ENCODE measurements around the gene RALGAPA2.

RALGAPA2 gene

DNA sequence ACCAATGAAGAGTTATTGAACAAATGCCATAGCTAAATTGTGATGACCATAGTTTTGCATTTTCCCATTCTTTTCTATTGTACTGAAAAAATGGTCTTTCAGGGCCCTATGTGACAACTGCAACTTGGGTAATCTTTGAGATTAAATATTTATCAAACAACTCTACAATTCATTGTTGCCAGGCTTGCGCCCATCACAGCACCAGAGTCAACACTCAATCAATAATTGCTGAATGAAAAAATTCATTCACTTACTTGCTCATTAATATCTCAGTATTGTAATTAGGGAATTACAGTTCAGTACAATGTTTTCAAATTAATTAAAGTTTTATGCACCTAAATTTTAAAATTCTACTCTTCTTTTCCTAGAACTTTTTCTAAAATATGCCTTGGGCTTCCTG lies 7.7 kb upstream of the RALGAPA2 start:
- DNase-seq (ENCODE audit: low read depth) = no peak

DNA sequence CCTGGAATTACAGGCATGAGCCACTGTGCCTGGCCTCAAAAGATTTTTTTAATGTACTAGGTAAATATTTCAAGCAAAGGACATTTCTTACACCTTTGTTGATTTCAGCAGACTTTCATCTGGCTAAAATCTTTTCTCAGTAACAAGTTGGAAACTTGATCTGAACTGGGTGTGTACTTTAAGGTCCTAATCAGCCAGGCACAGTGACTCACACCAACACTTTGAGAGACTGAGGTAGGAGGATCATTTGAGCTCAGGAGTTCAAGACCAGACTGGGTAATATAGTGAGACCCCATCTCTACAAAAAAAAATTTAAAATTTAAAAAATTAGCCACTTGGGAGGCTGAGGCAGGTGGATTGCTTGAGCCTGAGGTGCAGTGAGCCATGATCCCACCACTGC lies 7.0 kb upstream of the RALGAPA2 start:
- DNase-seq (ENCODE audit: low read depth) = no peak

GRCh38 chr20:20713244-20713765 lies 861 bp upstream of the RALGAPA2 start:
- no peak for DNase-seq (ENCODE audit: low read depth)

- DNase-seq (ENCODE audit: low read depth) = no peak
These were observed 405 bp downstream of the RALGAPA2 start for GRCh38 chr20:20712004-20712473.

GRCh38 chr20:20711413-20711812 lies 1.0 kb downstream of the RALGAPA2 start:
- no peak for DNase-seq (ENCODE audit: low read depth)

GRCh38 chr20:20710443-20711315 lies 1.8 kb downstream of the RALGAPA2 start:
- no peak for DNase-seq (ENCODE audit: low read depth)

- DNase-seq (ENCODE audit: low read depth) = no peak
These were observed 2.6 kb downstream of the RALGAPA2 start for GRCh38 chr20:20709887-20710286.

GRCh38 chr20:20706285-20706684 lies 6.2 kb downstream of the RALGAPA2 start:
- no peak for DNase-seq (ENCODE audit: low read depth)

GRCh38 chr20:20702330-20703245 lies 9.9 kb downstream of the RALGAPA2 start:
- DNase-seq (ENCODE audit: low read depth) = no peak

DNA sequence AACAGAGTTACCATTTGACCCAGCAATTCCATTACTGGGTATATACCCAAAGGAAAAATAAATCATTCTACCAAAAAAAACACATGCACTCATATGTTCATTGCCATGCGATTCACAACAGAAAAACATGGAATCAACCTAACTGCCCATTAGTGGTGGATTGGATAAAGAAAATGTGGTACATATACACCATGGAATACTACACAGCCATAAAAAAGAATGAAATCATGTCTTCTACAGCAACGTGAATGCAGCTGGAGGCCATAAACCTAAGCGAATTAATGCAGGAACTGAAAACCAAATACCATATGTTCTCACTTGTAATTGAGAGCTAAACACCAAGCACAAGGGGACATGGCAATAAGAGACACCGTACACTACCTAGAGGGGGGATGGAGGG lies 12.5 kb downstream of the RALGAPA2 start:
- no peak for DNase-seq (ENCODE audit: low read depth)

DNA sequence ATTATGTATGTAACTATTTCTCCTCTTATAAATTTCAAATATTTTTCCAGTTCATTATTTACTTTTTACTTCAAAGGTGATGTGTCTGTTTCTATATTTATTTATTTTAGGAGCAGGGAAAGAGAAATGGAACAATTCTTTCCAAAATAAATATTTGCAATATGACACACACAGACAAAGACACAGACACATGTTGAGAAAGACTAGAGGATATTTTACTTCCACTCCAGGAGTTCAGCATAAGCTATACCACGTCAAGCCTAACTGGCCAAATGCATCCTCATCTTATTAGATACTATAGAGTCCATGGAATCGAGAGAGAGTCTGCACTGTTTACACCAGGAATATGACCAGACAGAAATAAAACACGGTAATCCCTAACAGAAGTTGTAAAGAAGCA lies 13.3 kb downstream of the RALGAPA2 start:
- DNase-seq (ENCODE audit: low read depth) = no peak

GRCh38 chr20:20697325-20697845 lies 15.1 kb downstream of the RALGAPA2 start:
- no peak for DNase-seq (ENCODE audit: low read depth)

DNA sequence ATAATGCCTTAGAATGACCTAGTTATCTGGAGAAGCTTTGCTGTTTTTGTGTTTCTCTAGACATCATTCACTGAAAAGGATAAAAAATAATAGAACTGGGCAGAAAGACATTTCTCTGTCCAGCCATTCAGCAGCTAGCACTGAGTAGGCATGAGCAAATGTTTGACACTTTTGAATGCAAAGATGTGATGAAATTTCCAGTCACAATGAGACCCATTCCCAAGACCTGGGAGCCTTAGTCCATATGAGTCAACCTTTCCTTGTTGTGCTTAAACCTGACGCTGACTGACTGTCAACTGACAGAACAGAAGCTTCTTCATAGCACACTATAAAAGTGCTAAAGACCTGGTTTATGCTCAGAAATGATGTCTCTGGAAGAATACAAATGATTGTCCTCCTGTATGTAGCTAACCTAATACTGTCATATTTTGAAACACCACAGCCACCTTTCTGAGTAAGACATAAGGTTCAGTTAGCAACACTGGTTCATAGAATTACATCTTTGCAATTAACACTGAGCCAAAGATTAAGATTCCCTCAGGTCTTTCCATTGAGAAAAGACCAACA lies 17.1 kb downstream of the RALGAPA2 start:
- no peak for DNase-seq (ENCODE audit: low read depth)

GRCh38 chr20:20694591-20694990 lies 17.9 kb downstream of the RALGAPA2 start:
- no peak for DNase-seq (ENCODE audit: low read depth)

GRCh38 chr20:20692587-20692986 lies 19.9 kb downstream of the RALGAPA2 start:
- no peak for DNase-seq (ENCODE audit: low read depth)

DNA sequence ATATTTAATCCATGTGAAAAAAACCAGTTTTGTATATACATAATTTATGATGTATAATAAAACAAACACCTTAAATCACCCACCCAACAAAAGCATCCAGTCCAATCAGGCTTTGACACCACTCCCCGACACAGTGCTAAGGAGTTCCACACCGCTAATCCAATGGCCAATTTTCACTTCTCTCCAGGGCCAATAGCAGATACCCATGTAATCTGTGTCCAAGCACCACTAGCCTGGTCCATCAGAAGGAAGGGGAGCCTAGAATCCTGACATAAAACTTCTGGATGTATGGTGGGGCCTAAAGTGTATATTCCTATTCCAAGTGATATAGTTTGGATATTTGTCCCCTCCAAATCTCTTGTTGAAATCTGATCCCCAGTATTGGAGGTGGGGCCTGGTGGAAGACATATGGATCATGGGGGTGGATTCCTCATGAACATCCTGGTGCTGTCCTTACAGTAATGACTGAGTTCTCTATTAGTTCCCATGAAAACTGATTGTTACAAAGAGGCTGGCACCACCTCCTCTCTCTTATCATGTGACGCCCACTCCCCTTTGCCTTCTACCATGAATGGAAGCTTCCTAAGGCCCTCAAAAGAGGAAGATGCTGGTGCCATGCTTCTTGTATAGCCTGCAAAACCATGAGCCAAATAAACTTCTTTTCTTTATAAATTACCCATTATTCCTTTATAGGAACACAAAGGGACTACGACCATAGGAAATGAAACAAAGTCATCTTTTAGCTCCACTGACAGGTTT lies 20.8 kb downstream of the RALGAPA2 start:
- no peak for DNase-seq (ENCODE audit: low read depth)

GRCh38 chr20:20690676-20691476 lies 21.6 kb downstream of the RALGAPA2 start:
- no peak for DNase-seq (ENCODE audit: low read depth)

GRCh38 chr20:20687319-20687718 lies 25.1 kb downstream of the RALGAPA2 start:
- DNase-seq (ENCODE audit: low read depth) = no peak

DNA sequence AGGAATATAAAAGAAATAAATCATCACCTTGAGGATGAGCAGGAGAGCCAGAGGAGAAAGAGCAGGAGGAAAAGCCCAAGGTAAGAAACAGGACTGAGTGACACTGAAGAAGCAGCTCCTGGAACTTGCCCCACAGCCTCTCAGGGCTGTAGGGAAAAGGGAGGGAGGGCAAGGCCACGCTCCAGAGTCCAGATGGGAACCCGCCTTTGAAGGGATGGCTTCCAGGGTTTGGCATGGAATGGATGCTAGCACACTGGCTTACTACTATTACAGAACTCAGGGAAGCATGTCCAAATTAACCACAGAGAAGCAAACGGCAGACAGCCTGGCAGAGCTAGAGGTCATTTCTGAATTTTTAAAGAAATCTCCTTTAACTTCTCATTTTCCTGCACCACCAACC lies 26.8 kb downstream of the RALGAPA2 start:
- no peak for DNase-seq (ENCODE audit: low read depth)

All from stimulated activated CD4-positive, alpha-beta T cell treated with anti-CD3 and anti-CD28 coated beads, Interleukin-2, amount 100 ng/mL, for 4 hours (primary cell).